ENCODE data around the gene CYP27A1.

CYP27A1 gene

DNA sequence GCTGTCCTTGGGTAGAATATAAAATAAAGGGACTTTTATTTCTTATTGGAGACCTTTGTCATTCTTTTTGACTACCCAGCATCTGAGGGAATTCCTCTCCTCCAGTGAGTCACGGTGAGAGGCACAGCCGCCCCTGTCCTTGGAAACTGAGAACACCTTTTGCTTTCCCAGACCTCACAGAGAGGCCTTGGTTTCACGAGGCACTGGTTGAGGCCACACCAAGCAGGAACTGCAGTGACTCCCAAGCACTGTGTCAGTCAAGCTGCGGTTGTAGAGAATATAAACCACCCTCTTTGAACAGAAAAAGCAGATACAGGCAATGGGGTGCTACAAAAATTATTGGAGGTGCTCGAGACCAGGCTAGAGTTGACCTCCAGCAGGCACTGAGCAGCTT, 33.3 kb downstream of the CYP27A1 start:
- no peaks in the 10 kb centered on the region for H3F3A ChIP-seq (ENCODE audit: insufficient read depth)
- H3K9me2 ChIP-seq (replicated peaks; ENCODE audit: insufficient read depth, low read length), result no peaks in the 10 kb centered on the region
- no peaks in the 10 kb centered on the region for H3K9me3 ChIP-seq (ENCODE audit: insufficient read depth, low read length)
- no peak overlapping the region for H3K27ac ChIP-seq (ENCODE audit: low read depth, low read length)
- TF ChIP-seq, protein P1, sequence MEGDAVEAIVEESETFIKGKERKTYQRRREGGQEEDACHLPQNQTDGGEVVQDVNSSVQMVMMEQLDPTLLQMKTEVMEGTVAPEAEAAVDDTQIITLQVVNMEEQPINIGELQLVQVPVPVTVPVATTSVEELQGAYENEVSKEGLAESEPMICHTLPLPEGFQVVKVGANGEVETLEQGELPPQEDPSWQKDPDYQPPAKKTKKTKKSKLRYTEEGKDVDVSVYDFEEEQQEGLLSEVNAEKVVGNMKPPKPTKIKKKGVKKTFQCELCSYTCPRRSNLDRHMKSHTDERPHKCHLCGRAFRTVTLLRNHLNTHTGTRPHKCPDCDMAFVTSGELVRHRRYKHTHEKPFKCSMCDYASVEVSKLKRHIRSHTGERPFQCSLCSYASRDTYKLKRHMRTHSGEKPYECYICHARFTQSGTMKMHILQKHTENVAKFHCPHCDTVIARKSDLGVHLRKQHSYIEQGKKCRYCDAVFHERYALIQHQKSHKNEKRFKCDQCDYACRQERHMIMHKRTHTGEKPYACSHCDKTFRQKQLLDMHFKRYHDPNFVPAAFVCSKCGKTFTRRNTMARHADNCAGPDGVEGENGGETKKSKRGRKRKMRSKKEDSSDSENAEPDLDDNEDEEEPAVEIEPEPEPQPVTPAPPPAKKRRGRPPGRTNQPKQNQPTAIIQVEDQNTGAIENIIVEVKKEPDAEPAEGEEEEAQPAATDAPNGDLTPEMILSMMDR (IDR thresholded peaks at IDR 0.05; ENCODE audit: insufficient read depth, low read length, poor library complexity, severe bottlenecking), result no peak
- TF ChIP-seq EZH2phosphoT487 (conservative IDR thresholded peaks at IDR 0.05; ENCODE audit: low read length), result no peak
- H3K4me3 ChIP-seq (ENCODE audit: insufficient read depth, low read length, poor library complexity, severe bottlenecking), result no peak overlapping the region
- H4K20me1 ChIP-seq (ENCODE audit: low read depth, low read length), result no peaks in the 10 kb centered on the region
- no peak overlapping the region for H3K4me2 ChIP-seq (ENCODE audit: low read depth, low read length, poor library complexity, severe bottlenecking)
- no peaks in the 10 kb centered on the region for H3K79me2 ChIP-seq (ENCODE audit: insufficient read depth, low read length)
- no peaks in the 10 kb centered on the region for H3K27me3 ChIP-seq (ENCODE audit: low read length)
- H3K36me3 ChIP-seq (ENCODE audit: low read length), result no peaks in the 10 kb centered on the region
- no peak overlapping the region for H2AFZ ChIP-seq (ENCODE audit: low read depth, low read length, severe bottlenecking)
- no peak overlapping the region for H3K9ac ChIP-seq (ENCODE audit: low read length)

DNA sequence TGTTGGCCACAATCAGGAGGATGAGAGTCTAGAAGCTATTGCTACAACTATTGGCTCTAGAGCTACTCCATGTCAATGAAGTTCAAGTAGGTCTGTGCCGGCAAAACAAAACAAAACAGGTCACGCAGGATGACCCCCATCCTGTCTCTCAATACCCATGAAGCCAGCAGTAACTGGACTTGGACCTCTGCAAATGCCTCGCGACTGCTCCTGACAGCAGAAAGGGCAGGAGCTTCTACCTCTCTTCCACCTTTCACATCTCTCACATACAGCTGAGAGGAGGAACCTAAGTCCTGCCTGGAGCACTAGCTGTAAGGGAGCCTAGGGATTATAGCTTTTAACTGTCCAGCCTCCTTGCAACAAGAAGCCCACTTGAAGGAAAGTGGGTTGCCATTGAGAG, 33.7 kb downstream of the CYP27A1 start:
- H3K4me3 ChIP-seq (ENCODE audit: insufficient read depth, low read length, poor library complexity, severe bottlenecking), result no peak overlapping the region
- TF ChIP-seq EZH2phosphoT487 (conservative IDR thresholded peaks at IDR 0.05; ENCODE audit: low read length), result no peak
- TF ChIP-seq, protein P1 (IDR thresholded peaks at IDR 0.05; ENCODE audit: insufficient read depth, low read length, poor library complexity, severe bottlenecking), result no peak
- no peaks in the 10 kb centered on the region for H3K79me2 ChIP-seq (ENCODE audit: insufficient read depth, low read length)
- no peaks in the 10 kb centered on the region for H3K36me3 ChIP-seq (ENCODE audit: low read length)
- no peaks in the 10 kb centered on the region for H3K9me2 ChIP-seq (replicated peaks; ENCODE audit: insufficient read depth, low read length)
- H3K4me2 ChIP-seq (ENCODE audit: low read depth, low read length, poor library complexity, severe bottlenecking), result no peak overlapping the region
- H3K9ac ChIP-seq (ENCODE audit: low read length), result no peak overlapping the region
- H4K20me1 ChIP-seq (ENCODE audit: low read depth, low read length), result no peaks in the 10 kb centered on the region
- no peaks in the 10 kb centered on the region for H3F3A ChIP-seq (ENCODE audit: insufficient read depth)
- no peak overlapping the region for H3K27ac ChIP-seq (ENCODE audit: low read depth, low read length)
- no peak overlapping the region for H2AFZ ChIP-seq (ENCODE audit: low read depth, low read length, severe bottlenecking)
- no peaks in the 10 kb centered on the region for H3K9me3 ChIP-seq (ENCODE audit: insufficient read depth, low read length)
- no peaks in the 10 kb centered on the region for H3K27me3 ChIP-seq (ENCODE audit: low read length)

DNA sequence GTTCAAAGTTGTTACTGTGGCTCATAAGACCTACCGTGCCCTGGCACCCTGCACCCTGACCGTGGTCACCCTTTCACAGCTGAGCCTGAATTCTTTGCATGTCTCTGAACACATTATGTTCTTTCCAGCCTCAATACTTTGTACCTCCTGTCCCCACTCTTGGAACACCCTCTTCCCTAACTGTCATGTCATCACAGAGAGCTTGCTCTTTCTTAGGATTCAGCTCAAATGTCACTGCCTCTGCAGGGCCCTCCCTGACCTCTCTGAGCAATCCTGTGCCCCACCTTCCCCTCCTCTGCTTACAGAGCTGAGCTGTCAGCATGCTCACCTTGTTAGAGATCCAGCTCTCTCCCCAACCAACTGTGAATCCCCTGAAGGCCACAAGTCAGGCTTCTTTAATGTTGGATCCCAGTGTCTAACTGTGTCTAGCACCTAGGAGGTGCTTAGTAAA, 34.6 kb downstream of the CYP27A1 start:
- Histone ChIP-seq H3K4me2 (ENCODE audit: low read depth, low read length, poor library complexity, severe bottlenecking) (no peak overlapping the region), H3K9me2 (replicated peaks; ENCODE audit: insufficient read depth, low read length) (no peaks in the 10 kb centered on the region), H2AFZ (ENCODE audit: low read depth, low read length, severe bottlenecking) (no peak overlapping the region), H3K9me3 (ENCODE audit: insufficient read depth, low read length) (no peaks in the 10 kb centered on the region), H3K36me3 (ENCODE audit: low read length) (no peaks in the 10 kb centered on the region), H3K9ac (ENCODE audit: low read length) (no peak overlapping the region), H3K27ac (ENCODE audit: low read depth, low read length) (no peak overlapping the region), H3K4me3 (ENCODE audit: insufficient read depth, low read length, poor library complexity, severe bottlenecking) (no peak overlapping the region), H3K27me3 (ENCODE audit: low read length) (no peaks in the 10 kb centered on the region), H3K79me2 (ENCODE audit: insufficient read depth, low read length) (no peaks in the 10 kb centered on the region), H3F3A (ENCODE audit: insufficient read depth) (no peaks in the 10 kb centered on the region), H4K20me1 (ENCODE audit: low read depth, low read length) (no peaks in the 10 kb centered on the region)
- TF ChIP-seq, protein P1 (IDR thresholded peaks at IDR 0.05; ENCODE audit: insufficient read depth, low read length, poor library complexity, severe bottlenecking), result no peak
- TF ChIP-seq EZH2phosphoT487 (conservative IDR thresholded peaks at IDR 0.05; ENCODE audit: low read length), result no peak
